Fibroblast of lung (primary cell): ENCODE data around the gene AR. TPM values are rescaled to one million over a fixed set of nuclear protein-coding genes. Genes with fewer than 3 reads are reported as not detected.
A peak's percentile ranks its signal among the peaks of the same experiment; 100 is the strongest.

Experiments
- DNase-seq, 2 donors: peaks; one replicate each; pipeline versions ENCODE4 v3.0.0 to v3.0.0-alpha.2; 2010; ENCODE audit warnings: low read depth in 2 of 2
- H2AFZ ChIP-seq: 2 replicates; pipeline ENCODE4 v1.5.1; 2012; ENCODE audit warnings: low read length, control low read depth, inconsistent platforms
- H3K27ac ChIP-seq: 2 replicates; pipeline ENCODE4 v1.5.1; 2011; ENCODE audit warnings: low read length, control low read depth; ENCODE audit not compliant: insufficient read depth
- H3K27me3 ChIP-seq: 2 replicates; pipeline ENCODE4 v1.5.1; 2011; ENCODE audit warnings: mild to moderate bottlenecking, low read length; ENCODE audit not compliant: control insufficient read depth, insufficient read depth
- H3K36me3 ChIP-seq: 2 replicates; pipeline ENCODE4 v1.5.1; 2011; ENCODE audit warnings: low read length; ENCODE audit not compliant: control insufficient read depth, insufficient read depth
- H3K4me1 ChIP-seq: 2 replicates; pipeline ENCODE4 v1.5.1; 2011; ENCODE audit warnings: low read length; ENCODE audit not compliant: control insufficient read depth, insufficient read depth; ENCODE audit errors: extremely low read depth
- H3K4me2 ChIP-seq: 2 replicates; pipeline ENCODE4 v1.5.1; 2011; ENCODE audit warnings: low read length, control low read depth; ENCODE audit not compliant: insufficient read depth; ENCODE audit errors: extremely low read depth
- H3K4me3 ChIP-seq, 4 experiments: fragments of 200-600 bp in 1 of 4; sonication (generic) in 1 of 4; replicated peaks in 1 of 4; 2 replicates each; pipeline ENCODE4 v1.5.1; 2011 to 2016; ENCODE audit warnings: low read length in 4 of 4, low read depth in 3 of 4, mild to moderate bottlenecking in 3 of 4, control low read depth in 2 of 4, inconsistent platforms in 1 of 4, mixed read lengths in 1 of 4; ENCODE audit not compliant: insufficient read depth in 1 of 4; ENCODE audit errors: control extremely low read depth in 1 of 4
- H3K79me2 ChIP-seq: 2 replicates; pipeline ENCODE4 v1.5.1; 2012; ENCODE audit warnings: mild to moderate bottlenecking, low read length, inconsistent platforms; ENCODE audit not compliant: control insufficient read depth, insufficient read depth
- H3K9ac ChIP-seq: 2 replicates; pipeline ENCODE4 v1.5.1; 2011; ENCODE audit warnings: mild to moderate bottlenecking, low read length, control low read depth; ENCODE audit not compliant: insufficient read depth
- H3K9me3 ChIP-seq: 2 replicates; pipeline ENCODE4 v1.5.1; 2012; ENCODE audit warnings: low read depth, low read length; ENCODE audit not compliant: control insufficient read depth, insufficient read depth
- H4K20me1 ChIP-seq: 2 replicates; pipeline ENCODE4 v1.5.1; 2011; ENCODE audit warnings: low read length; ENCODE audit not compliant: control insufficient read depth, insufficient read depth; ENCODE audit errors: extremely low read depth
- EZH2 ChIP-seq: IDR thresholded peaks from 2 replicates; pipeline ENCODE4 v1.5.1; 2012; ENCODE audit warnings: low read length, control low read depth, mild to moderate bottlenecking; ENCODE audit errors: missing control alignments
- polyA plus RNA-seq, 2 donors: library from polyadenylated mRNA; depleted of rRNA in 1 of 2; stranded (reverse) in 1 of 2; unstranded in 1 of 2; fragments of >200 nt; gene quantifications; 2 replicates each; pipeline ENCODE4 v1.2.1, GENCODE V29; 2011 to 2012; ENCODE audit warnings: missing spikeins in 1 of 2
- total RNA-seq: library from RNA; depleted of rRNA; stranded (reverse); fragments of >200 nt; gene quantifications from 2 replicates; pipeline ENCODE4 v1.2.1, GENCODE V29; 2014
- TF ChIP-seq, protein P1 (sequence below), 2 donors: IDR thresholded peaks in 1 of 2; conservative IDR thresholded peaks in 1 of 2; 1 replicate in 1 of 2; 2 replicates in 1 of 2; pipeline ENCODE4 v1.5.1; 2011 to 2012; ENCODE audit warnings: low read length in 2 of 2, control low read depth in 1 of 2, inconsistent platforms in 1 of 2, low read depth in 1 of 2, mild to moderate bottlenecking in 1 of 2

Gene AR
- total and polyA plus RNA-seq, 2 donors (not counting 1 experiment from before 2014, with no cell fraction given): 10.8 to 15.0 TPM

GRCh38 chrX:67718926-67719325 is 175.1 kb downstream of the AR start:
- Histone ChIP-seq H2AFZ (no peak overlapping the region), H3K4me2 (no peak overlapping the region), H3K9me3 (no peaks in the 10 kb centered on the region), H3K4me3 (no peak overlapping the region), H3K4me1 (no peaks in the 10 kb centered on the region), H3K79me2 (no peaks in the 10 kb centered on the region), H3K27me3 (no peaks in the 10 kb centered on the region), H3K9ac (no peak overlapping the region), H4K20me1 (no peaks in the 10 kb centered on the region), H3K27ac (no peak overlapping the region), H3K36me3 (no peaks in the 10 kb centered on the region)
- TF ChIP-seq, protein P1, sequence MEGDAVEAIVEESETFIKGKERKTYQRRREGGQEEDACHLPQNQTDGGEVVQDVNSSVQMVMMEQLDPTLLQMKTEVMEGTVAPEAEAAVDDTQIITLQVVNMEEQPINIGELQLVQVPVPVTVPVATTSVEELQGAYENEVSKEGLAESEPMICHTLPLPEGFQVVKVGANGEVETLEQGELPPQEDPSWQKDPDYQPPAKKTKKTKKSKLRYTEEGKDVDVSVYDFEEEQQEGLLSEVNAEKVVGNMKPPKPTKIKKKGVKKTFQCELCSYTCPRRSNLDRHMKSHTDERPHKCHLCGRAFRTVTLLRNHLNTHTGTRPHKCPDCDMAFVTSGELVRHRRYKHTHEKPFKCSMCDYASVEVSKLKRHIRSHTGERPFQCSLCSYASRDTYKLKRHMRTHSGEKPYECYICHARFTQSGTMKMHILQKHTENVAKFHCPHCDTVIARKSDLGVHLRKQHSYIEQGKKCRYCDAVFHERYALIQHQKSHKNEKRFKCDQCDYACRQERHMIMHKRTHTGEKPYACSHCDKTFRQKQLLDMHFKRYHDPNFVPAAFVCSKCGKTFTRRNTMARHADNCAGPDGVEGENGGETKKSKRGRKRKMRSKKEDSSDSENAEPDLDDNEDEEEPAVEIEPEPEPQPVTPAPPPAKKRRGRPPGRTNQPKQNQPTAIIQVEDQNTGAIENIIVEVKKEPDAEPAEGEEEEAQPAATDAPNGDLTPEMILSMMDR (conservative IDR thresholded peaks at IDR 0.05 in 1 of 2, IDR thresholded peaks at IDR 0.05 in 1 of 2; ENCODE audit: low read depth in 1 of 2, low read length in 2 of 2): no peak
- TF ChIP-seq EZH2: no peak
- DNase-seq: no peak

- Histone ChIP-seq H2AFZ (no peak overlapping the region), H3K9ac (no peak overlapping the region), H3K79me2 (no peaks in the 10 kb centered on the region), H3K9me3 (no peaks in the 10 kb centered on the region), H3K27ac (no peak overlapping the region), H3K4me1 (no peaks in the 10 kb centered on the region), H3K4me3 (no peak overlapping the region), H3K36me3 (no peaks in the 10 kb centered on the region), H4K20me1 (no peaks in the 10 kb centered on the region), H3K27me3 (no peaks in the 10 kb centered on the region), H3K4me2 (no peak overlapping the region)
- peak in 1 of 2 donors; percentile 44 for DNase-seq
- TF ChIP-seq EZH2: no peak
- TF ChIP-seq, protein P1 (conservative IDR thresholded peaks at IDR 0.05 in 1 of 2, IDR thresholded peaks at IDR 0.05 in 1 of 2; ENCODE audit: low read depth in 1 of 2, low read length in 2 of 2): no peak
Observed at GRCh38 chrX:67720344-67720743, 176.5 kb downstream of the AR start.

GRCh38 chrX:67721321-67721720 is 177.5 kb downstream of the AR start:
- H3K27me3 ChIP-seq: no peaks in the 10 kb centered on the region
- no peaks in the 10 kb centered on the region for H4K20me1 ChIP-seq
- no peaks in the 10 kb centered on the region for H3K9me3 ChIP-seq
- H2AFZ ChIP-seq: no peak overlapping the region
- no peak for DNase-seq
- H3K9ac ChIP-seq: no peak overlapping the region
- H3K79me2 ChIP-seq: no peaks in the 10 kb centered on the region
- TF ChIP-seq, protein P1 (conservative IDR thresholded peaks at IDR 0.05 in 1 of 2, IDR thresholded peaks at IDR 0.05 in 1 of 2; ENCODE audit: low read depth in 1 of 2, low read length in 2 of 2): no peak
- H3K4me2 ChIP-seq: no peak overlapping the region
- no peak overlapping the region for H3K4me3 ChIP-seq
- H3K36me3 ChIP-seq: no peaks in the 10 kb centered on the region
- H3K27ac ChIP-seq: no peak overlapping the region
- no peaks in the 10 kb centered on the region for H3K4me1 ChIP-seq
